ENCODE data around the gene MARS1.
"Not testable (repeated sequence)": the region's sequence is repeated elsewhere in the genome, so short reads cannot be mapped to it uniquely, and the experiment has no call there.

The MARS1 gene

DNA sequence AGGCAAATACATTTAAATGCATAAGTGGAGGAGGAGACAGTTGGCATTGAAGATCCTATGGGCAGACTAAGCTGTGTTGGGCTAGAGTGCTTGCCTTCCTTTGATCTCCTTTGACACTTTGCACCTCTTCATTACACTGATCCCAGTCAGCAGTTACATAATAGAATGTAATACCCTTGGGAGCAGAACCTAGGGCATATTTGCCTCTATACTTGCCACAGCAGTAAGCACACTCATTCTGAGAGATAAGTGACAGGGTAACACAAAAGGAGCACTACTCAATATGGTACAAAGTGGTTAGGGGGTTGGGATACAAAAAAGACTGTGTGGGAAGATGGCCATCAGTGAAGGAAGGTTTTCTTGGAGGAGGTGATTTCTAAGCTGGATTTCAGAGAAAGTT lies 9.0 kb downstream of the MARS1 start:
- Histone ChIP-seq H3K4me1 (ENCODE audit: control insufficient read depth, insufficient read depth, low read length, poor library complexity, severe bottlenecking) (no peaks in the 10 kb centered on the region), H3K27ac (ENCODE audit: low read depth, low read length, severe bottlenecking) (no peak overlapping the region), H3K9me3 (ENCODE audit: control insufficient read depth, low read length) (no peaks in the 10 kb centered on the region), H3K4me3 (ENCODE audit: extremely low read depth, insufficient read depth, low read length, poor library complexity, severe bottlenecking) (no peak overlapping the region), H3K36me3 (ENCODE audit: control insufficient read depth, insufficient read depth, low read length) (peaks cover 76% of the 10 kb centered on the region)

DNA sequence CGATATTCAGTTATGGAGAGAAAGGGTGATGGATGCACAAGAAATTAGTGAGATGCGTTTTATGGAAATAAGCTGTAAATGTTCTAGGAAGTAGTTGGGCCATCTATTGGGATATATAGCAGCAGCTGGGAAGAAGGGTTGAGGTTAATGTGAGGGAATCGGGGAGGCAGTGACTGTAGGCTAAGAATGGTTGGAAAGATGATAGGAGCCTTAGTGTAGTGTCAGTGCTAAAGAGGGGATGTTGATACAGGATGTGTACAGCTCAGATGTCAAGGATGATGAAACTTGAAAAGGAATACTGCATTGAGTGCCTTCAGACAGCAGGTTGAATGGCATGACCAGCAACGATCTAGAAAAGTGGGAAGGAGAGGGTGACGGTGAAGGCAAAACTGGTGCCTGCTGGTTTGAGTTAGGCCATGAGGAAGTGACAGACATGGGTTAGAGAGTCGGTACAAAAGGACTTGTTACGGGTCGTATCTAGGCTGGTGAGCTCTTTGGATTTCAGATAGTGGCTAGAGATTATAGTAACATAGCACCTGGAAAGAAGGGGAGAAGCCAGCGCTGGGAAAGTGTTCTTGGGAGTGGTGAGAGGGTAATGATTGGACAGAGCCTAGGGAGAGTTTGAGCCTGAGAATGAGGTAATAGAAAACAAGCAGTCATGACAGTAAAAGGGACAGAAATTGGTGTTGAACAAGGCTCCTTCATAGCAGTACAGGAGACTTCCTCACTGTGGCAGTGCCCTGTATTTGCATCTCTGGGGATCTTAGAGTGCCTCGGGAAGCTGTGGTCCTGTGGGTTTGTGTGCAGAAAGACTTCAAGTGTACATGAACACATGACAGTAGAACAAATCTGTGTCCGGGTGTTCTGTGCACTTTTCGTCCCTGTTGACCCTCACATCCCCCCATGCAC lies 9.6 kb downstream of the MARS1 start:
- H3K36me3 ChIP-seq (ENCODE audit: control insufficient read depth, insufficient read depth, low read length): peaks cover 79% of the 10 kb centered on the region
- H3K9me3 ChIP-seq (ENCODE audit: control insufficient read depth, low read length): no peaks in the 10 kb centered on the region
- H3K4me1 ChIP-seq (ENCODE audit: control insufficient read depth, insufficient read depth, low read length, poor library complexity, severe bottlenecking): no peaks in the 10 kb centered on the region
- WGBS, 2 experiments (ENCODE audit: insufficient coverage in 2 of 2): 96 to 97% methylated on average over 12 of the region's 12 CpGs
- H3K27ac ChIP-seq (ENCODE audit: low read depth, low read length, severe bottlenecking): no peak overlapping the region
- H3K4me3 ChIP-seq (ENCODE audit: extremely low read depth, insufficient read depth, low read length, poor library complexity, severe bottlenecking): no peak overlapping the region

DNA sequence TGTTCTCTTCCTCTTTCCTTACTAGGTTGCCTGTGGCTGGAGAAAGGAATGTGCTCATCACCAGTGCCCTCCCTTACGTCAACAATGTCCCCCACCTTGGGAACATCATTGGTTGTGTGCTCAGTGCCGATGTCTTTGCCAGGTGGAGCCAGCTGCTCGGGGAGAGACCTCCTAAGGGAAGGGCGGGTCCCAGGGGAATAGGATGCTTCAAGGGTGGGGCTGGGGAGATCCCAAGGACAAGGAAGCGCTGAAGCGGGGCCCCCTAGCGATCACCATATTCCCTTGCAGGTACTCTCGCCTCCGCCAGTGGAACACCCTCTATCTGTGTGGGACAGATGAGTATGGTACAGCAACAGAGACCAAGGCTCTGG lies 10.2 kb downstream of the MARS1 start:
- Histone ChIP-seq H3K36me3 (ENCODE audit: control insufficient read depth, insufficient read depth, low read length) (peaks cover 79% of the 10 kb centered on the region), H3K4me3 (ENCODE audit: extremely low read depth, insufficient read depth, low read length, poor library complexity, severe bottlenecking) (no peak overlapping the region), H3K9me3 (ENCODE audit: control insufficient read depth, low read length) (no peaks in the 10 kb centered on the region), H3K27ac (ENCODE audit: low read depth, low read length, severe bottlenecking) (no peak overlapping the region), H3K4me1 (ENCODE audit: control insufficient read depth, insufficient read depth, low read length, poor library complexity, severe bottlenecking) (no peaks in the 10 kb centered on the region)
- WGBS, 2 experiments (ENCODE audit: insufficient coverage in 2 of 2): 93 to 100% methylated on average over 3 to 6 of the region's 9 CpGs

DNA sequence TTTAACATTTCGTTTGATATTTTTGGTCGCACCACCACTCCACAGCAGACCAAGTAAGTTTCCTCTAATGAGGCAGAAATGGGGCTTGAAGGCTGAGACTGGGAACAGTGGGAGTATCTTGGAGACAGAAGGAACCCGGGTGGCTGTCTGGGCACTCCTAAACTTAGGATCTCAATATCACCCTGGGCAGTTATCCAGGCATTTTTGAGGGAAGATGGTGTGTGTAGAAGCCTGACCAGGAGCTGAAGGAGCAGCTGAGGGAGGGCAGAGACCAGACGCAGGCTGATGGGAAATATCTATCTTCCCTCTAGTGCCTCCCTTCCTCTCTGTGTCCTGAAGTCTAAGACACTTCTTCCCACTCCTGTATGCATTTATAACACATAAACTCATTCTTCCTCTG lies 10.7 kb downstream of the MARS1 start:
- 94 to 100% methylated on average over 2 to 3 of the region's 4 CpGs for WGBS, 2 experiments (ENCODE audit: insufficient coverage in 2 of 2)
- no peaks in the 10 kb centered on the region for H3K4me1 ChIP-seq (ENCODE audit: control insufficient read depth, insufficient read depth, low read length, poor library complexity, severe bottlenecking)
- H3K27ac ChIP-seq (ENCODE audit: low read depth, low read length, severe bottlenecking): no peak overlapping the region
- no peak overlapping the region for H3K4me3 ChIP-seq (ENCODE audit: extremely low read depth, insufficient read depth, low read length, poor library complexity, severe bottlenecking)
- peaks cover 83% of the 10 kb centered on the region for H3K36me3 ChIP-seq (ENCODE audit: control insufficient read depth, insufficient read depth, low read length)
- H3K9me3 ChIP-seq (ENCODE audit: control insufficient read depth, low read length): no peaks in the 10 kb centered on the region

DNA sequence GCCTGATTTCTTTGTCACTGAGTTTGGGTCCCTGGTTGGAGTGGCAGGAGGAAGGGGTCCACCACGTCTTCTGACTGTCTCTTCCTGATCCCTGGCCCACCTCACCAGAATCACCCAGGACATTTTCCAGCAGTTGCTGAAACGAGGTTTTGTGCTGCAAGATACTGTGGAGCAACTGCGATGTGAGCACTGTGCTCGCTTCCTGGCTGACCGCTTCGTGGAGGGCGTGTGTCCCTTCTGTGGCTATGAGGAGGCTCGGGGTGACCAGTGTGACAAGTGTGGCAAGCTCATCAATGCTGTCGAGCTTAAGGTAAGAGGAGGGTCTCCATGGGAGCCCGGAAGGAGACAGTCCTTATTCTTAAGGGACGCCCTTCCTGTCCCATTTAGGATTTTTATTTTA lies 12.3 kb downstream of the MARS1 start:
- WGBS, 2 experiments (ENCODE audit: insufficient coverage in 2 of 2): 98 to 99% methylated on average over 10 of the region's 11 CpGs
- Histone ChIP-seq H3K4me3 (ENCODE audit: extremely low read depth, insufficient read depth, low read length, poor library complexity, severe bottlenecking) (no peak overlapping the region), H3K36me3 (ENCODE audit: control insufficient read depth, insufficient read depth, low read length) (peaks cover 90% of the 10 kb centered on the region), H3K4me1 (ENCODE audit: control insufficient read depth, insufficient read depth, low read length, poor library complexity, severe bottlenecking) (no peaks in the 10 kb centered on the region), H3K9me3 (ENCODE audit: control insufficient read depth, low read length) (no peaks in the 10 kb centered on the region), H3K27ac (ENCODE audit: low read depth, low read length, severe bottlenecking) (no peak overlapping the region)

DNA sequence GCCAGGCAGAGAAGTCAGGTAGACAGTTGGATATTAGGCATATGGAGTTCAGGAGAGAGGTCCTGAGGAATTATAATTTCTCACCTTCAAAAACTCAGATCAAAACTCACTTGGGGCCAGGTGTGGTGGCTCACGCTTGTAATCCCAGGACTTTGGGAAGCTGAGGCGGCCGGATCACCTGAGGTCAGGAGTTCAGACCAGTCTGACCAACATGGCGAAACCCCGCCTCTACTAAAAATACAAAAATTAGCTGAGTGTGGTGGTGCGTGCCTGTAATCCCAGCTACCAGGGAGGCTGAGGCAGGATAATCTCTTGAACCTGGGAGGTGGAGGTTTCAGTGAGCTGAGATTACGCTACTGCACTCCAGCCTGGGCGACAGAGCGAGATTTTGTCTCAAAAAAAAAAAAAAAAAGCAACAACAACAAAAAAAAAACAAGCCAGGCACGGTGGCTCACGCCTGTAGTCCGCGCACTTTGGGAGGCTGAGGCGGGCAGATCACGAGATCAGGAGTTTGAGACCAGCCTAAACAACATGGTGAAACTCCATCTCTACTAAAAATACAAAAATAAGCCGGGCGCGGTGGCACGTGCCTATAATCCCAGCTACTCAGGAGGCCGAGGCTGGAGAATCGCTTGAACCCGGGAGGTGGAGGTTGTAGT lies 14.6 kb downstream of the MARS1 start:
- H3K36me3 ChIP-seq (ENCODE audit: control insufficient read depth, insufficient read depth, low read length): peaks cover 87% of the 10 kb centered on the region

DNA sequence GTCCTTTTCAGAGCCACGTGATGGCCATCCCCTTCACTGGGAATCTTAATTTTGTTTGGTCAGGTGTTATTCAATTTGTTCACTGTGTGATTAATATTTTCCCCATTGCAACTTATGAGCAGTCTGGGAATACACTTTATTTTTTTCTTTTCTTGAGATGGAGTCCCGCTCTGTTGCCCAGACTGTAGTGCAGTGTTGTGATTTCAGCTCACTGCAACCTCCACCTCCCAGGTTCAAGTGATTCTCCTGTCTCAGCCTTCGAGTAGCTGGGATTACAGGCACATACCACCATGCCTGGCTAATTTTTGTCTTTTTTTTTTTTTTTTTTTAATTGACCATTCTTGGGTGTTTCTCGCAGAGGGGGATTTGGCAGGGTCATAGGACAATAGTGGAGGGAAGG lies 18.7 kb downstream of the MARS1 start:
- 100% methylated on average over 1 of the region's 4 CpGs; no CpG with 5 or more reads in 1 of the 2 experiments for WGBS, 2 experiments (ENCODE audit: insufficient coverage in 2 of 2)
- H3K4me1 ChIP-seq (ENCODE audit: control insufficient read depth, insufficient read depth, low read length, poor library complexity, severe bottlenecking); H3K4me3 ChIP-seq (ENCODE audit: extremely low read depth, insufficient read depth, low read length, poor library complexity, severe bottlenecking); H3K27ac ChIP-seq (ENCODE audit: low read depth, low read length, severe bottlenecking); H3K9me3 ChIP-seq (ENCODE audit: control insufficient read depth, low read length): not testable (repeated sequence)
- H3K36me3 ChIP-seq (ENCODE audit: control insufficient read depth, insufficient read depth, low read length): peaks cover 81% of the 10 kb centered on the region

More for the DNA sequence above, 14.6 kb downstream of the MARS1 start:
- H3K9me3 ChIP-seq (ENCODE audit: control insufficient read depth, low read length); H3K4me1 ChIP-seq (ENCODE audit: control insufficient read depth, insufficient read depth, low read length, poor library complexity, severe bottlenecking); H3K4me3 ChIP-seq (ENCODE audit: extremely low read depth, insufficient read depth, low read length, poor library complexity, severe bottlenecking); H3K27ac ChIP-seq (ENCODE audit: low read depth, low read length, severe bottlenecking): not testable (repeated sequence)
- WGBS, 2 experiments (ENCODE audit: insufficient coverage in 2 of 2): 93 to 100% methylated on average over 10 to 13 of the region's 22 CpGs

DNA sequence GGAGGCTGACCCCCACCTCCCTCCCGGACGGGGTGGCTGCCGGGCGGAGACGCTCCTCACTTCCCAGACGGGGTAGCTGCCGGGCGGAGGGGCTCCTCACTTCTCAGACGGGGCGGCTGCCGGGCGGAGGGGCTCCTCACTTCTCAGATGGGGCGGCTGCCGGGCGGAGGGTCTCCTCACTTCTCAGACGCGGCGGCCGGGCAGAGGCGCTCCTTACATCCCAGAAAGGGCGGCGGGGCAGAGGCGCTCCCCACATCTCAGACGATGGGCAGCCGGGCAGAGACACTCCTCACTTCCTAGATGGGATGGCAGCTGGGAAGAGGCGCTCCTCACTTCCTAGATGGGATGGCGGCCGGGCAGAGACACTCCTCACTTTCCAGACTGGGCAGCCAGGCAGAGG lies 19.9 kb downstream of the MARS1 start:
- H3K4me3 ChIP-seq (ENCODE audit: extremely low read depth, insufficient read depth, low read length, poor library complexity, severe bottlenecking); H3K27ac ChIP-seq (ENCODE audit: low read depth, low read length, severe bottlenecking); H3K9me3 ChIP-seq (ENCODE audit: control insufficient read depth, low read length); H3K4me1 ChIP-seq (ENCODE audit: control insufficient read depth, insufficient read depth, low read length, poor library complexity, severe bottlenecking): not testable (repeated sequence)
- H3K36me3 ChIP-seq (ENCODE audit: control insufficient read depth, insufficient read depth, low read length): peaks cover 81% of the 10 kb centered on the region
- WGBS, 2 experiments (ENCODE audit: insufficient coverage in 2 of 2): 91 to 95% methylated on average over 4 to 14 of the region's 28 CpGs

DNA sequence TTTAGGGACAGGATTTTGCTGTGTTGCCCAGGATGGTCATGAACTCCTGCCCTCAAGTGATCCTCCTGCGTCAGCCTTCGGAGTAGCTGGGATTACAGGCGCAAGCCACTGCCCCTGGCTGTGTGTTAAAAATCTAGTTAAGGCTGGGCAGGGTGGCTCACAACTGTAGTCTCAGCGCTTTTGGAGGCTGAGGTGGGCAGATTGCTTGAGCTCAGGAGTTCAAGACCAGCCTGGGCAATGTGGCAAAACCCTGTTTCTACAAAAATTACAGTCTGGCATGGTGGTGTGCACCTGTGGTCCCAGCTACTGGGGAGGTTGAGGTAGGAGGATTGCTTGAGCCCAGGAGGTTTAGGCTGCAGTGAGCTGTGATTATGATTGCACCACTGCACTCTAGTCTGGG lies 23.3 kb downstream of the MARS1 start:
- H3K27ac ChIP-seq (ENCODE audit: low read depth, low read length, severe bottlenecking): no peak overlapping the region
- no peak overlapping the region for H3K4me3 ChIP-seq (ENCODE audit: extremely low read depth, insufficient read depth, low read length, poor library complexity, severe bottlenecking)
- H3K4me1 ChIP-seq (ENCODE audit: control insufficient read depth, insufficient read depth, low read length, poor library complexity, severe bottlenecking): peaks cover 1% of the 10 kb centered on the region
- peaks cover 4% of the 10 kb centered on the region for H3K9me3 ChIP-seq (ENCODE audit: control insufficient read depth, low read length)
- 95 to 100% methylated on average over 1 to 3 of the region's 4 CpGs for WGBS, 2 experiments (ENCODE audit: insufficient coverage in 2 of 2)
- H3K36me3 ChIP-seq (ENCODE audit: control insufficient read depth, insufficient read depth, low read length): peaks cover 79% of the 10 kb centered on the region

DNA sequence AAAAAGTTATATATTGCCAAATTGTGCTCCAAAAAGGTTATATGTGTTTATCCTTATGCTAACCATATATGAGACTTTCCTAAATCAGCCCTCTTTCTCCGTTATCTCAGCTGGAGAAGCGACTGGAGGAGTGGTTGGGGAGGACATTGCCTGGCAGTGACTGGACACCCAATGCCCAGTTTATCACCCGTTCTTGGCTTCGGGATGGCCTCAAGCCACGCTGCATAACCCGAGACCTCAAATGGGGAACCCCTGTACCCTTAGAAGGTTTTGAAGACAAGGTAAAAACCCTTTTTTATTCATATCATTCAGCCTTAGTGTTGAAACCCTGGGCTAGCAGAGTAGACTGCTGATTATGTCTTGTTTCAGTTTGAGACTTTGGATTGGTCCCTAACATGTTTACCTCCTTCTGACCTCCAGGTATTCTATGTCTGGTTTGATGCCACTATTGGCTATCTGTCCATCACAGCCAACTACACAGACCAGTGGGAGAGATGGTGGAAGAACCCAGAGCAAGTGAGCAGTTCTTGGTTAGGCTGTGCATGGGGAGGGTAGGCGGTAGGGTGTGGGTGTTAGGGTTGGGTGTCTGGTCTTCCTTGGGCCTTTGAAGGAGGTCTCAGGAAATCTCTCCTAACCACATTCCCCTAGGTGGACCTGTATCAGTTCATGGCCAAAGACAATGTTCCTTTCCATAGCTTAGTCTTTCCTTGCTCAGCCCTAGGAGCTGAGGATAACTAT lies 23.9 kb downstream of the MARS1 start:
- Histone ChIP-seq H3K4me3 (ENCODE audit: extremely low read depth, insufficient read depth, low read length, poor library complexity, severe bottlenecking) (no peak overlapping the region), H3K36me3 (ENCODE audit: control insufficient read depth, insufficient read depth, low read length) (peaks cover 79% of the 10 kb centered on the region), H3K9me3 (ENCODE audit: control insufficient read depth, low read length) (no peaks in the 10 kb centered on the region), H3K4me1 (ENCODE audit: control insufficient read depth, insufficient read depth, low read length, poor library complexity, severe bottlenecking) (peaks cover 6% of the 10 kb centered on the region), H3K27ac (ENCODE audit: low read depth, low read length, severe bottlenecking) (no peak overlapping the region)
- WGBS, 2 experiments (ENCODE audit: insufficient coverage in 2 of 2): 100% methylated on average over 3 to 4 of the region's 7 CpGs

Measured in mesodermal cell (in vitro differentiated cells).